NT2/D1 (cell line): ENCODE measurements around the gene ZFP36L2.
A peak's percentile ranks its signal among the peaks of the same experiment; 100 is the strongest.

Experiments used
- DNase-seq: peaks from one replicate; pipeline ENCODE4 v3.0.0-alpha.2; 2011; ENCODE audit warnings: low read depth, low spot score
- H3K27me3 ChIP-seq: 2 replicates; pipeline ENCODE4 v1.6.0; 2011; ENCODE audit warnings: mild to moderate bottlenecking; ENCODE audit not compliant: insufficient read length, insufficient read depth
- H3K36me3 ChIP-seq: 2 replicates; pipeline ENCODE4 v1.6.1; 2011; ENCODE audit warnings: mild to moderate bottlenecking, low read length, mixed read lengths; ENCODE audit not compliant: insufficient read depth, insufficient read length
- H3K4me1 ChIP-seq: 2 replicates; pipeline ENCODE4 v1.5.1; 2011; ENCODE audit not compliant: insufficient read depth, insufficient read length
- H3K4me3 ChIP-seq: 2 replicates; pipeline ENCODE4 v1.5.1; 2011; ENCODE audit warnings: low read depth; ENCODE audit not compliant: insufficient read length
- H3K9ac ChIP-seq: 2 replicates; pipeline ENCODE4 v1.6.0; 2011; ENCODE audit warnings: low read depth; ENCODE audit not compliant: insufficient read length
- H3K9me3 ChIP-seq: 2 replicates; pipeline ENCODE4 v1.5.1; 2011; ENCODE audit warnings: mild to moderate bottlenecking, low read length; ENCODE audit not compliant: insufficient read depth
- SUZ12 ChIP-seq: IDR thresholded peaks from 2 replicates; pipeline ENCODE4 v1.6.1; 2011; ENCODE audit not compliant: insufficient read length, insufficient read depth; ENCODE audit errors: extremely low read depth
- YY1 ChIP-seq: IDR thresholded peaks from 2 replicates; pipeline ENCODE4 v1.6.1; 2011; ENCODE audit not compliant: insufficient read length, insufficient read depth
- ZNF274 ChIP-seq: IDR thresholded peaks from 2 replicates; pipeline ENCODE4 v1.6.1; 2011; ENCODE audit warnings: mild to moderate bottlenecking, low read depth, low read length

Gene ZFP36L2

DNA sequence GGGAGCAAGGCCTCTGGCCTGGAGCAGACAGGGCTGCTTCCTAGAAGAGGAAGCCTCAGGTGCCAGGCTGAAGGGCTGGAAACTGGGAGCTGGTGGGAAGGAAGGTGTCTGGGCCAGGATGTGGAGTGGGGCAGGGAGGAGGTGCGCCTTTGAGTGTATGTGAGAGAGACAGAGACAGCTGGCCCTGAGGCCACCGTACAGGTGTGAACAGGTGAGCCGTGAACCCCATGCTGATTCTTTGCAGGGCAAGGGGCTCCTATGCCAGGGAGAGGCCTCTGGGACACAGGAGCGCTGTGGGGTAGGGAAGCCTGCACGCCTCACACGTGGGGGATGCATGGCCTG lies 16.3 kb downstream of the ZFP36L2 start:
- peaks cover 10% of the 10 kb centered on the region for H3K4me1 ChIP-seq
- H3K4me3 ChIP-seq = no peak overlapping the region
- H3K27me3 ChIP-seq = no peaks in the 10 kb centered on the region
- TF ChIP-seq ZNF274 (no peak), YY1 (no peak), SUZ12 (no peak)
- no peaks in the 10 kb centered on the region for H3K36me3 ChIP-seq
- H3K9ac ChIP-seq = no peak overlapping the region
- no peak for DNase-seq
- no peaks in the 10 kb centered on the region for H3K9me3 ChIP-seq

DNA sequence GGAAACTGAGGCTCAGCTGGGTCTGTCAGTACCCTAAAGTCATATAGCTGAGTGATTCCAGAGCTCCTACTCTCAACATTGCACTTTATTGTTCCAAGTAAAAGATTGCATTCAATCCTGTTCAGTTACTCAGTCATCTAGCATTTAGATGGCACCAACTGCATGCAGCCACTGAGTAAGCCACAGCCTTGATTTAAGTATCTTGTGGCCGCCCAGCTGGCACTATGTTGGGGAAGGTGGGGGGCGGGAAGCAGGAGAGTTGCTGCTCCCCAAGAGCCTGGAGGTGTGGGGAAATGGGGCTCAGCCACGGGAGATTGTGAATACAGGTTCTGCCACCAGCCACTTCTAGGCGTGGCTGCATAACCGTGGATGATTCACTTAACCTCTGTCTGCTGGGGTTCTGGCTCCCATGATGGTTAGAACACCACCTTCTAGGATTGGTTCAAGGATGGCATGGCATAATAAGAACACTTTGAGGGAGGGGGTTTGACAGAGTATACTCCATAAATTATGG lies 17.1 kb downstream of the ZFP36L2 start:
- Histone ChIP-seq H3K27me3 (no peaks in the 10 kb centered on the region), H3K36me3 (no peaks in the 10 kb centered on the region), H3K4me1 (peaks cover 10% of the 10 kb centered on the region), H3K9me3 (no peaks in the 10 kb centered on the region), H3K4me3 (no peak overlapping the region), H3K9ac (no peak overlapping the region)
- no peak for DNase-seq
- no peak for TF ChIP-seq SUZ12
- TF ChIP-seq ZNF274 = no peak
- no peak for TF ChIP-seq YY1

DNA sequence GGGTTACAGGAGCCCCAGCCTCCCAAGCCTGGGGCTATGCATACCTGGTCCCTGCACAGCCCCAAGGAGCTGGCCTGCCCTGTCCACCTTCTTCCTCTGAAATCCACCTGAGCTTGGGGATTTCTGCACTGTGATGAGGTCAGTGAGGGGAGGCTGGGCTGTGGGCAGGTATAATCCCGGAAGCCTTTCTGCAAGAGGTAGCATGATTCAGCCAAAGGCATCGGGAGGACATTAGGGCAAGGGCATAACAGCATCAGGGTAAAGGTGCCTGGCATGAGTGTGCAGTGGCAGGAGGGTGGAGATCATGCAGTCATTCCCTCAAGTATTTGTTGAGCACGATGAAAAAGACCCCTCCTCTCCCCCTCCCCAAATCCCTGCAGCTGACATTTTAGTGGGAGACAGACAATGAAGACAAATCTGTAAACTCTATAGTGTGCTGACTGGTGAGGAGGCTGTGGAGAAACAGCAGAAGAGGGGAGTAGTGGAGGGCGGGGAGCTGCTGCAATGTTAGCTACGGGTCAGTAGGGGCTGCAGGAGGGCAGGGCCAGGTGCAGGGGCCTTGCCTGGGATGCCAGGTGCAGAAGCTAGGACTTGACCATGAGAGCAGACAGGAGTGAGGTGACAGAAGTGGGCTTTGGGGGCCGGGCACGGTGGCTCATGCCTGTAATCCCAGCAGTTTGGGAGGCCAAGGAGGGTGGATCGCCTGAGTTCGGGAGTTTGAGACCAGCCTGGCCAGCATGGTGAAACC lies 18.7 kb downstream of the ZFP36L2 start:
- TF ChIP-seq YY1 (no peak), ZNF274 (no peak), SUZ12 (no peak)
- no peak overlapping the region for H3K9ac ChIP-seq
- H3K27me3 ChIP-seq = no peaks in the 10 kb centered on the region
- no peaks in the 10 kb centered on the region for H3K36me3 ChIP-seq
- peaks cover 6% of the 10 kb centered on the region for H3K4me1 ChIP-seq
- no peaks in the 10 kb centered on the region for H3K9me3 ChIP-seq
- no peak overlapping the region for H3K4me3 ChIP-seq
- no peak for DNase-seq

DNA sequence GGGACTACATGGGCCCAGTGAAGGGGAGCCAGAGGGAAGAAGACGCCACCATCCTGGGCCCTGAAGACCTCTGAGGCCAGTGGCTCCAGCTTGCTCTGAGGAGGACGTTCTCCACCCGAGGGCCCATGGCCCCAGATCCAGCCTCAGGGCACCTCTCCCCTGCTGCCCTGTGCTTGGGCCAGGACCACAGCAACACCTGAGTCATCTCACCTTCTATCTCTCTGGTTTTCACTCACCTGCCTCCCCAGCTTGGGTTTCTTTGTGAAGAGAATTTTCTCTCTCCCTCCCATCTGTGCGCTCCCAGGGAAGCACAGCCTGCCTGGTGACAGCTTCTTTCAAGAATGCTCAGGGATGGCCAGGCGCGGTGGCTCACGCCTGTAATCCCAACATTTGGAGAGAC lies 19.8 kb downstream of the ZFP36L2 start:
- Histone ChIP-seq H3K4me3 (no peak overlapping the region), H3K27me3 (no peaks in the 10 kb centered on the region), H3K4me1 (peaks cover 6% of the 10 kb centered on the region), H3K36me3 (no peaks in the 10 kb centered on the region), H3K9ac (peak overlapping the region; percentile 21), H3K9me3 (no peaks in the 10 kb centered on the region)
- no peak for DNase-seq
- TF ChIP-seq YY1 (no peak), SUZ12 (no peak), ZNF274 (no peak)

DNA sequence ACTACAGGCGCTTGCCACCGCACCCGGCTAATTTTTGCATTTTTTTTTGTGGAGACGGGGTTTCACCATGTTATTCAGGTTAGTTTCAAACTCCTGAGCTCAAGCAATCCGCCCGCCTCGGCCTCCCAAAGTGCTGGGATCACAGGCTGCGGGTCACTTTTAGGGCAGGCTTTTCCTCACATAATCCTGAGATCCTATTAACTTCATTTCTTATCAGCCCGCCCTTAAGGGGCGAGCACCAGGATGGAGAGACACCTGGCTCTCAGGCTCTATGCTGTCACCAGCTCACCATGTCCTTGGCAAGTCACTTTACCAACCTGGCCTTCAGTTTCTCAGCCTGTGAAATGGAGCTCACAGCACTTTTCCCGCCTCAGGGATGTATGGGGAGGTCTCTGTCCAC lies 23.0 kb downstream of the ZFP36L2 start:
- Histone ChIP-seq H3K27me3 (no peaks in the 10 kb centered on the region), H3K9ac (peak overlapping the region; percentile 17), H3K4me3 (no peak overlapping the region), H3K4me1 (peaks cover 6% of the 10 kb centered on the region), H3K9me3 (no peaks in the 10 kb centered on the region), H3K36me3 (no peaks in the 10 kb centered on the region)
- TF ChIP-seq ZNF274 = no peak
- TF ChIP-seq YY1 = no peak
- no peak for TF ChIP-seq SUZ12
- DNase-seq = no peak

DNA sequence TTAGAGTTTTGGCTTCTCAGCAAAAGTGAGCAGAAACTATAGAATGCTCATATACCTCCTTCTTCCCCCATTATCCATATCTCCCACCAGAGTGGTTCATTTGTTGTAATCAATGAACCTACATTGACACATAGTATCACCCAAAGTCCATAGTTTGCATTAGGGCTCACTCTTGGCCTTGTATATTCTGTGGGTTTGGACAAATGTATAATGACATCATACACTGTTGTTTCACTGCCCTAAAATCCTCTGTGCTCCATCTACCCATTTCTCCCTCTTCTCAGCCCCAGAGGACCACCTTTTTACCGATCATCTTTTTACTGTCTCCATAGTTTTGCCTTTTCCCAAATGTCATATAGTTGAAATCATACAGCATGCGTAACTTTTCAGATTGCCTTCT lies 24.1 kb downstream of the ZFP36L2 start:
- TF ChIP-seq SUZ12 (no peak), ZNF274 (no peak)
- Histone ChIP-seq H3K9me3 (no peaks in the 10 kb centered on the region), H3K36me3 (no peaks in the 10 kb centered on the region), H3K4me3 (no peak overlapping the region), H3K27me3 (no peaks in the 10 kb centered on the region), H3K4me1 (peaks cover 4% of the 10 kb centered on the region), H3K9ac (no peak overlapping the region)
- no peak for DNase-seq

DNA sequence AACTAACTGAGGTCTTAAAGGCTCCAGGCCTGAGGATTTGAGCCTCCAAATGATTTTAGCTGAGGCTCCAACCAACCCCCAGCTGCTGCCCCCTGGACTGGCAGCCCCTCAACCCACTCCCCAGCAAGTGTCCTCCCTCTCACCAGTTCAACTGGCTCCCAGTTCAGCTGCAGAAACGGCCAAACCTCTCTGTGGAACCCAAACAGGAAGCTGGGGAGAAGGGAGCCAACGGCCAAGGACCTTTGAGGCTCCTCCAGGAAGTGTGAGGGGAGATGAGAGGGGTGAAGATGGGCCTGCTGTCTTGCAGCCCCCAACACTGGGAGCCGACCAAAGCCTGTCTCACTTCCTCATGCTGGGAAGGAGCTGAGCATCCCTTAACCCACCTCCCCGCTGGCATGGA lies 24.9 kb downstream of the ZFP36L2 start:
- Histone ChIP-seq H3K4me1 (peaks cover 2% of the 10 kb centered on the region), H3K4me3 (no peak overlapping the region), H3K36me3 (no peaks in the 10 kb centered on the region), H3K9me3 (no peaks in the 10 kb centered on the region), H3K9ac (no peak overlapping the region), H3K27me3 (no peaks in the 10 kb centered on the region)
- no peak for DNase-seq
- TF ChIP-seq YY1 (no peak), ZNF274 (no peak), SUZ12 (no peak)

DNA sequence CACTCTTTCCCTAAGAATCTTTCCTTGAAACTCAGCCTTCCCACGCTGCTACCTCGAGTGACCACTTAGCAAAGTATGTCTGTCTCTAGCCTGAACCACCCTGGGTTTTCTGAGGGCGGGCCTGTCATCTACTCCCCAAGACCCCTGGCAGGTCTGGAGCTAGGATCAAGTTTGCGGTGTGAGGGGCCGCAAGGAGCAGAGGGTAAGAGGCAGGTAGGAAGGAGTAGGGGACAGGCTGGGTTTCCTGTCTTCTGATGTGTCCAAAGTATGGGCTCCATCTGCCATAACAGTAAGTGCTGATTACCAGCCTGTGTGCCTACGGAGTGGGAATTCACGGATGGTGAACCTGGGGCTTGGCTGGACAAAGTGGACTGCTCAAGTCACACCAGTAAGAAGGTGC lies 25.4 kb downstream of the ZFP36L2 start:
- Histone ChIP-seq H3K4me1 (peaks cover 2% of the 10 kb centered on the region), H3K9ac (no peak overlapping the region), H3K4me3 (no peak overlapping the region), H3K9me3 (no peaks in the 10 kb centered on the region), H3K27me3 (no peaks in the 10 kb centered on the region), H3K36me3 (no peaks in the 10 kb centered on the region)
- TF ChIP-seq YY1 (no peak), ZNF274 (no peak), SUZ12 (no peak)
- DNase-seq = no peak
